Esophagus muscularis mucosa (tissue), 4 donors: ENCODE results near the gene BMPR1B.

Experiments used
- CTCF ChIP-seq, 3 experiments: fragments of 200-600 bp in 2 of 3; fragments of 450-650 bp in 1 of 3; sonication (generic) in 2 of 3; IDR thresholded peaks; one replicate each; pipeline ENCODE4 v1.5.1; 2017 to 2019; ENCODE audit warnings: antibody characterized with exemption in 3 of 3, mild to moderate bottlenecking in 2 of 3, moderate library complexity in 1 of 3
- EP300 ChIP-seq: sonication (generic); formaldehyde crosslinking; IDR thresholded peaks from one replicate; pipeline ENCODE4 v1.6.1; 2017; ENCODE audit warnings: antibody characterized with exemption
- POLR2A ChIP-seq: fragments of 450-650 bp; IDR thresholded peaks from one replicate; pipeline ENCODE4 v1.6.1; 2017; ENCODE audit warnings: antibody characterized with exemption, moderate library complexity, mild to moderate bottlenecking, low read depth
- POLR2AphosphoS5 ChIP-seq, 2 donors: sonication (generic); formaldehyde crosslinking; IDR thresholded peaks; one replicate each; pipeline ENCODE4 v1.6.1; 2017; ENCODE audit warnings: antibody characterized with exemption in 2 of 2

DNA sequence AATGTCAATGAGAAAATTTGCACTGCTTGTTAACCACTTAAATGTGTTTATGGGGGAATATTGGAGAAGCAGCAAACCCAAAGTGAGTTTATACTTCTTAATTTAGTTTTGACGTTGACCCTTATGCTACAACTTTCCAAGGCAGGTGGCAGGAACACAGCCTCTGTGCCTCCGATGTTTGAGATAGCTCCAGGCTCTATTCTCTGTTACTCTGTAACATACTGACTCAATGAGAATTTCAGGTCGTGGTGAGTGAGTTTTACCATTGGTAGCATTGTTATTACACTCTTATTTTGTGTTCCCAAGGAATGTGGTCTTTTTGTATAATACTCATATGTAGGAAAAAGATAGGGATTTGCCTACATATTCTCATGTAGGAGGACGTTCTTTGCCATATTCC lies 210.7 kb downstream of the BMPR1B start:
- no peak for TF ChIP-seq POLR2A
- no peak for TF ChIP-seq CTCF (IDR thresholded peaks at IDR 0.05)
- no peak for TF ChIP-seq EP300
- TF ChIP-seq POLR2AphosphoS5 (IDR thresholded peaks at IDR 0.05), result no peak
